ENCODE measurements around the gene ZBTB7B. TPM values are rescaled to one million over a fixed set of nuclear protein-coding genes. Genes with fewer than 3 reads are reported as not detected.

ZBTB7B gene
- total and polyA plus RNA-seq, 9 of the 15 experiments (the other 6 are each of a cell fraction or from before 2014, with no cell fraction given): 0.04 to 46.5 (median 15.2) TPM

DNA sequence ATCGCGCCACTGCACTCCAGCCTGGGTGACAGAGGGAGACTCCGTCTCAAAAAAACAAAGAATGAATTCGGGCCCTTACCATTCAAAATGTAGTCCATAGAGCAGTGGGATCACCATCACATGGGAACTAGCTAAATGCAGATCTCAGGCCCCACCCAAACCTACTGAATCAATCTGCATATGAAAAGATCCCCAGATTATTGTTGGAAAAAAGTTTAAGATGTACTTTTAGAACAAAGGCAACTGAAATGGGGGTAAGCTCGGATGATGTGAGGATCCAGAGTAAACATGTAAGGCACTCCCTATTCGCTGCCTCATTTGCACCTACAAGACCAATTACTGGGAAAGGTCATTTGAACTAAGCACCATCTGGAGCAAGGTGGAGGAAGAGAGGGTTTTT, 20.3 kb upstream of the ZBTB7B start:
- intact Hi-C loops (cut with micrococcal nuclease): no loop called here
- H2AFZ ChIP-seq (ENCODE audit: low read depth, low read length): peak overlapping the region; percentile 88

DNA sequence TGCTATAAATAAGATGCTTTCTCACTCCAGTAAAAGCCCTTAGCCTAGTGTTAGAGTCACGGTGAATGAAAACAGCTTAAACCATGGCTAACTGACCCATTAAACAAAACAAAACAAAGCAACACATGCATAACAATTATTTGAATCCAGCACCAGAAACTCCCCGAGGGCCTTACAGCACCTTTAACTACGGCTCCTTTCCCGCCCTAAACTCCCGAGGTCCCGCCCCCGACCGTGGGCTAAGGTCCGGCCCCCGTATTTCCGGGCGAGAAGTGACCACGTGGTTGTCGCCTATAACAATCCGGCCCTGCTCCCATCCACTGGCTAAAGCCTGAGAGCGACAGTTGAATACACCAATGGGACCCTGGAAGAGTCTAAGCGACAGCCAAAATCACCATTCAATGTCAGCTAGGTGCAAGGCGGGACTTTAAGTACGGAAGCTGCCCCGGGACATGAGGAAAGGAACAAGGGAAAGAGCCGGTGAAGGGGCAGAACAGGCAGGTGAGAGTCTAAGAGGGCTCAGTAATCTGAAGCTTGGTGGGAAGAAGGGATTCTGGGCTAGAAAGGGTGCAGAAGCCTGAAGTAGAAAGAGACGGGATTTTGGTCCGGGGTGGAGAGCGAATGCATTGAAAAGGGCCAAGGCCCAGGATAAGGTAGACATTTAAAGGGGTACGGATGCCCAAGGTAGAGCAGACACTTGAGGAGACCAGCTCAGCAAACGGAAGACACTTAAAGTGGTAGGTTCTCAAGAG, 19.5 kb upstream of the ZBTB7B start, which contains the start of gene FLAD1:
Gene FLAD1 (plus strand): TSS at position 448 of the 752 bp plus-strand sequence. CDS start 351 bp downstream, outside the sequence.
- Histone ChIP-seq H3K9me3 (replicated peaks; ENCODE audit: control insufficient read depth, insufficient read depth, low read depth, low read length) (no peaks in the 10 kb centered on the region), H3K36me3 (ENCODE audit: control insufficient read depth, insufficient read depth, low read length) (peaks cover 44% of the 10 kb centered on the region), H3K27ac (ENCODE audit: extremely low read depth, low read depth, low read length) (peak within 1 kb of the TSS; percentile 85), H3K4me3 (peak within 1 kb of the TSS; percentile 60), H3K79me2 (ENCODE audit: control insufficient read depth, insufficient read depth, low read length) (peaks cover 73% of the 10 kb centered on the region), H2AFZ (ENCODE audit: low read depth, low read length) (peak within 1 kb of the TSS; percentile 88), H3K4me2 (ENCODE audit: insufficient read depth, low read length) (peak within 1 kb of the TSS; percentile 85), H3K9ac (ENCODE audit: insufficient read depth in 1 of 2, low read depth in 2 of 2, low read length in 2 of 2) (peak within 1 kb of the TSS; percentile 83 to 93), H3K9me1 (ENCODE audit: control insufficient read depth, insufficient read depth, low read length) (no peaks in the 10 kb centered on the region), H4K20me1 (replicated peaks; ENCODE audit: control insufficient read depth, insufficient read depth, low read length) (no peaks in the 10 kb centered on the region), H3K27me3 (ENCODE audit: control insufficient read depth in 2 of 2, insufficient read depth in 2 of 2, low read length in 2 of 2) (no peaks in the 10 kb centered on the region), H3K4me1 (replicated peaks in 1 of 2; ENCODE audit: control insufficient read depth in 2 of 2, insufficient read depth in 2 of 2, low read length in 2 of 2) (peaks cover 5 to 27% of the 10 kb centered on the region in 2 experiments; a peak in 4 of 5 replicates)
- BruUV-seq (replicated peaks): no TSS peak
- FAIRE-seq (peak; percentile 96), DNase-seq (ENCODE audit: extremely low read depth in 1 of 4, low spot score in 3 of 4) (peak; percentile 95 to 99 (median 97)), ATAC-seq (peak; percentile 98)
- ChIA-PET POLR2A (interaction anchor here (0.5 to 4.7 kb wide), 12 partner anchors 11 to 1608 kb away, joined by 3 to 80 read pairs (median 4); partner anchors contain the start of genes CKS1B, DPM3, LENEP and PBXIP1), CTCF (ENCODE audit: low intra/inter-chr PET ratio) (interaction anchor here (1.0 kb wide), 1 partner anchor 17 kb away, joined by 3 read pairs; no protein-coding TSS in a partner anchor)
- in situ Hi-C loops (cut with MboI): no loop called here
- intact Hi-C loops (cut with micrococcal nuclease): no loop called here
- 0% methylated on average over 26 of the region's 26 CpGs for WGBS (ENCODE audit: insufficient coverage, low coverage, missing lambda C conversion rate)
- TF ChIP-seq MAZ (CRISPR knock-in tag; conservative IDR thresholded peaks at IDR 0.05 in 1 of 2, IDR thresholded peaks at IDR 0.05 in 1 of 2): peak in 1 of 2 experiments; percentile 72; a peak in 3 of 4 replicates
- TF ChIP-seq ELF4 (CRISPR knock-in tag; IDR thresholded peaks at IDR 0.05): peak; percentile 91
- TF ChIP-seq ZNF146 (CRISPR knock-in tag; IDR thresholded peaks at IDR 0.05; ENCODE audit: unreplicated experiment): no peak
- peak; percentile 12; the same call in 1 of the 2 replicates for TF ChIP-seq CC2D1A (IDR thresholded peaks at IDR 0.05)
- peak; percentile 20 for TF ChIP-seq POU5F1 (IDR thresholded peaks at IDR 0.05; ENCODE audit: borderline replicate concordance, low read depth, low read length, partially characterized antibody)
- no peak for TF ChIP-seq GATA2 (CRISPR knock-in tag; IDR thresholded peaks at IDR 0.05)
- TF ChIP-seq TRIM28 (IDR thresholded peaks at IDR 0.05): peak; percentile 60
- peak; percentile 96 for TF ChIP-seq MYC (IDR thresholded peaks at IDR 0.05; ENCODE audit: low read depth, low read length)
- no peak for TF ChIP-seq MYC (CRISPR knock-in tag; IDR thresholded peaks at IDR 0.05; ENCODE audit: borderline replicate concordance, low read depth)
- 0 out of 2 replicates have a peak, but pooled peaks have one; percentile 25 for TF ChIP-seq MYNN (IDR thresholded peaks at IDR 0.05)
- TF ChIP-seq MYNN (CRISPR knock-in tag; IDR thresholded peaks at IDR 0.05): no peak
- peak; percentile 99 for TF ChIP-seq RBM25 (IDR thresholded peaks at IDR 0.05; ENCODE audit: low read depth, low read length, severe bottlenecking)
- TF ChIP-seq FOXK1 (CRISPR knock-in tag; IDR thresholded peaks at IDR 0.05; ENCODE audit: borderline replicate concordance): 0 out of 2 replicates have a peak, but pooled peaks have one; percentile 39
- peak; percentile 89 for TF ChIP-seq C11orf30 (IDR thresholded peaks at IDR 0.05; ENCODE audit: low read depth)
- TF ChIP-seq ZNF77 (CRISPR knock-in tag; IDR thresholded peaks at IDR 0.05): no peak

More for the DNA sequence above, 20.3 kb upstream of the ZBTB7B start:
- no peaks in the 10 kb centered on the region for H3K9me3 ChIP-seq (replicated peaks; ENCODE audit: control insufficient read depth, insufficient read depth, low read depth, low read length)
- no peaks in the 10 kb centered on the region for H4K20me1 ChIP-seq (replicated peaks; ENCODE audit: control insufficient read depth, insufficient read depth, low read length)
- H3K27ac ChIP-seq (ENCODE audit: extremely low read depth, low read depth, low read length): peak overlapping the region; percentile 85
- no peak for ATAC-seq
- peaks cover 44% of the 10 kb centered on the region for H3K36me3 ChIP-seq (ENCODE audit: control insufficient read depth, insufficient read depth, low read length)
- peaks cover 10 to 26% of the 10 kb centered on the region in 2 experiments for H3K4me1 ChIP-seq (replicated peaks in 1 of 2; ENCODE audit: control insufficient read depth in 2 of 2, insufficient read depth in 2 of 2, low read length in 2 of 2)
- ChIA-PET CTCF (ENCODE audit: low intra/inter-chr PET ratio) (interaction anchor here (1.0 kb wide), 1 partner anchor 17 kb away, joined by 3 read pairs; no protein-coding TSS in a partner anchor), POLR2A (interaction anchor here (0.6 to 4.7 kb wide), 6 partner anchors 10 to 813 kb away, joined by 3 to 80 read pairs (median 7); partner anchors contain the start of genes CKS1B, DPM3, LENEP and SHC1)
- no peak for FAIRE-seq
- H3K9me1 ChIP-seq (ENCODE audit: control insufficient read depth, insufficient read depth, low read length): no peaks in the 10 kb centered on the region
- peak overlapping the region; percentile 60 for H3K4me3 ChIP-seq
- peak in 1 of 4 experiments; percentile 45 for DNase-seq (ENCODE audit: extremely low read depth in 1 of 4, low spot score in 3 of 4)
- peak; percentile 40; the same call in 1 of the 2 replicates for TF ChIP-seq ILF3 (IDR thresholded peaks at IDR 0.05; ENCODE audit: borderline replicate concordance)
- no peak for TF ChIP-seq KLF6 (CRISPR knock-in tag; IDR thresholded peaks at IDR 0.05; ENCODE audit: borderline replicate concordance)
- TF ChIP-seq ELF1 (tag; IDR thresholded peaks at IDR 0.05): no peak
- peak overlapping the region; percentile 1 to 75; a peak in 2 of 4 replicates for H3K9ac ChIP-seq (ENCODE audit: insufficient read depth in 1 of 2, low read depth in 2 of 2, low read length in 2 of 2)
- in situ Hi-C loops (cut with MboI): no loop called here
- H3K79me2 ChIP-seq (ENCODE audit: control insufficient read depth, insufficient read depth, low read length): peaks cover 73% of the 10 kb centered on the region
- WGBS (ENCODE audit: insufficient coverage, low coverage, missing lambda C conversion rate): 38% methylated on average over 4 of the region's 6 CpGs
- no peaks in the 10 kb centered on the region for H3K27me3 ChIP-seq (ENCODE audit: control insufficient read depth in 2 of 2, insufficient read depth in 2 of 2, low read length in 2 of 2)
- BruUV-seq (replicated peaks): TSS peak; percentile 98
- H3K4me2 ChIP-seq (ENCODE audit: insufficient read depth, low read length): peak overlapping the region; percentile 77

Measured in K562 (cell line).